SH-SY5Y (cell line): Measurements from ENCODE around the gene MYO7B.

ENCODE experiments used
- GATA2 ChIP-seq: IDR thresholded peaks from 2 replicates; pipeline ENCODE4 v1.6.1; 2011; ENCODE audit warnings: mild to moderate bottlenecking, low read depth, low read length
- GATA3 ChIP-seq: IDR thresholded peaks from 2 replicates; pipeline ENCODE4 v1.6.1; 2011; ENCODE audit warnings: low read depth, mild to moderate bottlenecking, low read length, moderate library complexity

DNA sequence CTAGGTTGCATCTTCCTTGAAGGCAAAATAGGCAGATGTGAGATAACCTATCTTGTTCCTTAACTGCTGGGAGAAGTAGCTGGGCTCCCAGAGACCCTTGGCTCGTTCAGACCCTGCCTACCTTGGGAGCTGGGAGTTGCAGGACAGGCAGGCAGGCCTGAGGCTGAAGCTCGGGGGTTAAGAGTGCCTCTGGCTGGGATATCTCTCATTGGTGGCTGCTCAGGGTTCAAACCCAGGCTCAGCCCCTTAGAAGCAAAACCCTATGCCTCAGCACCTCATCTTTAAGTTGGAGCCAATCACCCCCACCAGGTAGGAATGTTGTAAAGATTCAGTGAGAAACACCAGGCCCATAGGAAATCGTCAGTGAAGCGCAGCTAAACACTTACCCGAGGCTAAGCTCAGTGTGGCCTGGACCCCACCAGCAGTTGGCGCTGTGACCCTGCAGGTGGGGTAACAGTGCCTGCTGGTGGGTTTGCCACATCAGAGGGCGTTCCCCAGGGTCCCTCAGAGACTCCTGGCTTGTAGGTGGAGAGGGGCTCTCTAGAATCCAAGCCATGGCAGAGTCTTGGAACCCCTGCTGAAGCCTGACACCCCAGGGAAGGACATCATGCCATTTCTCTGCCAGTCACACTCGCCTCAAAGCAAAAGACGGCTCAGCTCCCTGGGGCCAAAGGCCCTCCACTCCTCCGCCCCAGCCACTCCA is 55.9 kb downstream of the MYO7B start:
- TF ChIP-seq GATA2 = no peak
- TF ChIP-seq GATA3 = no peak
